ENCODE measurements around the gene VSNL1. TPM values are rescaled to one million over a fixed set of nuclear protein-coding genes. Genes with fewer than 3 reads are reported as not detected.

Gene VSNL1
- polyA plus RNA-seq, 1 donor, result 0.70 TPM

GRCh38 chr2:17542471-17542870 lies 2.0 kb downstream of the VSNL1 start:
- no peak for DNase-seq
- H3K4me1 ChIP-seq (ENCODE audit: control insufficient read depth, insufficient read depth, low read length), result peaks cover 9% of the 10 kb centered on the region
- 86% methylated on average over 1 of the region's 2 CpGs for WGBS (ENCODE audit: insufficient coverage, low lambda C conversion rate)

GRCh38 chr2:17543131-17543660 lies 2.7 kb downstream of the VSNL1 start:
- DNase-seq, result no peak
- H3K27ac ChIP-seq (ENCODE audit: low read length), result no peak overlapping the region
- no CpG with 5 or more reads among the region's 6 CpGs for WGBS (ENCODE audit: insufficient coverage, low lambda C conversion rate)
- H3K4me3 ChIP-seq (ENCODE audit: low read length), result no peak overlapping the region
- H3K4me1 ChIP-seq (ENCODE audit: control insufficient read depth, insufficient read depth, low read length), result peaks cover 9% of the 10 kb centered on the region
- H3K9me3 ChIP-seq (ENCODE audit: control insufficient read depth, low read depth, low read length), result no peaks in the 10 kb centered on the region
- H3K36me3 ChIP-seq (ENCODE audit: control insufficient read depth, insufficient read depth, low read length), result no peaks in the 10 kb centered on the region
- H3K27me3 ChIP-seq (ENCODE audit: control insufficient read depth, insufficient read depth, low read length), result peaks cover 52% of the 10 kb centered on the region

More at GRCh38 chr2:17542471-17542870, 2.0 kb downstream of the VSNL1 start:
- no peak overlapping the region for H3K4me3 ChIP-seq (ENCODE audit: low read length)
- H3K27me3 ChIP-seq (ENCODE audit: control insufficient read depth, insufficient read depth, low read length), result peaks cover 59% of the 10 kb centered on the region
- no peaks in the 10 kb centered on the region for H3K36me3 ChIP-seq (ENCODE audit: control insufficient read depth, insufficient read depth, low read length)
- no peaks in the 10 kb centered on the region for H3K9me3 ChIP-seq (ENCODE audit: control insufficient read depth, low read depth, low read length)
- H3K27ac ChIP-seq (ENCODE audit: low read length), result no peak overlapping the region

GRCh38 chr2:17543848-17544247 lies 3.4 kb downstream of the VSNL1 start:
- H3K9me3 ChIP-seq (ENCODE audit: control insufficient read depth, low read depth, low read length), result no peaks in the 10 kb centered on the region
- H3K4me3 ChIP-seq (ENCODE audit: low read length), result no peak overlapping the region
- DNase-seq, result no peak
- peaks cover 9% of the 10 kb centered on the region for H3K4me1 ChIP-seq (ENCODE audit: control insufficient read depth, insufficient read depth, low read length)
- H3K27ac ChIP-seq (ENCODE audit: low read length), result no peak overlapping the region
- no peaks in the 10 kb centered on the region for H3K36me3 ChIP-seq (ENCODE audit: control insufficient read depth, insufficient read depth, low read length)
- peaks cover 46% of the 10 kb centered on the region for H3K27me3 ChIP-seq (ENCODE audit: control insufficient read depth, insufficient read depth, low read length)

GRCh38 chr2:17544256-17544655 lies 3.8 kb downstream of the VSNL1 start:
- Histone ChIP-seq H3K4me1 (ENCODE audit: control insufficient read depth, insufficient read depth, low read length) (peaks cover 7% of the 10 kb centered on the region), H3K4me3 (ENCODE audit: low read length) (no peak overlapping the region), H3K9me3 (ENCODE audit: control insufficient read depth, low read depth, low read length) (no peaks in the 10 kb centered on the region), H3K27me3 (ENCODE audit: control insufficient read depth, insufficient read depth, low read length) (peaks cover 42% of the 10 kb centered on the region), H3K36me3 (ENCODE audit: control insufficient read depth, insufficient read depth, low read length) (no peaks in the 10 kb centered on the region), H3K27ac (ENCODE audit: low read length) (no peak overlapping the region)
- no peak for DNase-seq
- no CpG with 5 or more reads among the region's 3 CpGs for WGBS (ENCODE audit: insufficient coverage, low lambda C conversion rate)

- Histone ChIP-seq H3K4me1 (ENCODE audit: control insufficient read depth, insufficient read depth, low read length) (peaks cover 7% of the 10 kb centered on the region), H3K27me3 (ENCODE audit: control insufficient read depth, insufficient read depth, low read length) (peaks cover 26% of the 10 kb centered on the region), H3K4me3 (ENCODE audit: low read length) (no peak overlapping the region), H3K36me3 (ENCODE audit: control insufficient read depth, insufficient read depth, low read length) (no peaks in the 10 kb centered on the region), H3K27ac (ENCODE audit: low read length) (no peak overlapping the region), H3K9me3 (ENCODE audit: control insufficient read depth, low read depth, low read length) (no peaks in the 10 kb centered on the region)
- no peak for DNase-seq
- WGBS (ENCODE audit: insufficient coverage, low lambda C conversion rate), result 31% methylated on average over 4 of the region's 5 CpGs
Measured at GRCh38 chr2:17545680-17546613, 5.5 kb downstream of the VSNL1 start.

GRCh38 chr2:17547237-17547636 lies 6.7 kb downstream of the VSNL1 start:
- Histone ChIP-seq H3K9me3 (ENCODE audit: control insufficient read depth, low read depth, low read length) (no peaks in the 10 kb centered on the region), H3K4me3 (ENCODE audit: low read length) (no peak overlapping the region), H3K36me3 (ENCODE audit: control insufficient read depth, insufficient read depth, low read length) (no peaks in the 10 kb centered on the region), H3K4me1 (ENCODE audit: control insufficient read depth, insufficient read depth, low read length) (no peaks in the 10 kb centered on the region), H3K27me3 (ENCODE audit: control insufficient read depth, insufficient read depth, low read length) (peaks cover 14% of the 10 kb centered on the region), H3K27ac (ENCODE audit: low read length) (no peak overlapping the region)
- no CpG with 5 or more reads among the region's 2 CpGs for WGBS (ENCODE audit: insufficient coverage, low lambda C conversion rate)
- no peak for DNase-seq

GRCh38 chr2:17547737-17548136 lies 7.2 kb downstream of the VSNL1 start:
- no peak overlapping the region for H3K4me3 ChIP-seq (ENCODE audit: low read length)
- WGBS (ENCODE audit: insufficient coverage, low lambda C conversion rate), result 34% methylated on average over 4 of the region's 5 CpGs
- no peaks in the 10 kb centered on the region for H3K36me3 ChIP-seq (ENCODE audit: control insufficient read depth, insufficient read depth, low read length)

GRCh38 chr2:17550907-17551306 lies 10.4 kb downstream of the VSNL1 start:
- Histone ChIP-seq H3K27me3 (ENCODE audit: control insufficient read depth, insufficient read depth, low read length) (no peaks in the 10 kb centered on the region), H3K4me3 (ENCODE audit: low read length) (no peak overlapping the region), H3K27ac (ENCODE audit: low read length) (no peak overlapping the region), H3K36me3 (ENCODE audit: control insufficient read depth, insufficient read depth, low read length) (no peaks in the 10 kb centered on the region), H3K4me1 (ENCODE audit: control insufficient read depth, insufficient read depth, low read length) (no peaks in the 10 kb centered on the region), H3K9me3 (ENCODE audit: control insufficient read depth, low read depth, low read length) (no peaks in the 10 kb centered on the region)
- no CpG with 5 or more reads among the region's 2 CpGs for WGBS (ENCODE audit: insufficient coverage, low lambda C conversion rate)
- no peak for DNase-seq

More at GRCh38 chr2:17547737-17548136, 7.2 kb downstream of the VSNL1 start:
- H3K27me3 ChIP-seq (ENCODE audit: control insufficient read depth, insufficient read depth, low read length), result peaks cover 9% of the 10 kb centered on the region
- H3K27ac ChIP-seq (ENCODE audit: low read length), result no peak overlapping the region
- H3K4me1 ChIP-seq (ENCODE audit: control insufficient read depth, insufficient read depth, low read length), result no peaks in the 10 kb centered on the region
- H3K9me3 ChIP-seq (ENCODE audit: control insufficient read depth, low read depth, low read length), result no peaks in the 10 kb centered on the region
- DNase-seq, result no peak

- H3K27ac ChIP-seq (ENCODE audit: low read length), result no peak overlapping the region
- no peak overlapping the region for H3K4me3 ChIP-seq (ENCODE audit: low read length)
- H3K36me3 ChIP-seq (ENCODE audit: control insufficient read depth, insufficient read depth, low read length), result no peaks in the 10 kb centered on the region
- no peak for DNase-seq
- H3K27me3 ChIP-seq (ENCODE audit: control insufficient read depth, insufficient read depth, low read length), result no peaks in the 10 kb centered on the region
- WGBS (ENCODE audit: insufficient coverage, low lambda C conversion rate), result no CpG with 5 or more reads among the region's 1 CpG
- H3K4me1 ChIP-seq (ENCODE audit: control insufficient read depth, insufficient read depth, low read length), result peaks cover 5% of the 10 kb centered on the region
- H3K9me3 ChIP-seq (ENCODE audit: control insufficient read depth, low read depth, low read length), result no peaks in the 10 kb centered on the region
Measured at GRCh38 chr2:17555150-17555549, 14.7 kb downstream of the VSNL1 start.

GRCh38 chr2:17557596-17557995 lies 17.1 kb downstream of the VSNL1 start:
- no peak overlapping the region for H3K27ac ChIP-seq (ENCODE audit: low read length)
- peaks cover 5% of the 10 kb centered on the region for H3K4me1 ChIP-seq (ENCODE audit: control insufficient read depth, insufficient read depth, low read length)
- no peaks in the 10 kb centered on the region for H3K9me3 ChIP-seq (ENCODE audit: control insufficient read depth, low read depth, low read length)
- H3K4me3 ChIP-seq (ENCODE audit: low read length), result no peak overlapping the region
- peaks cover 5% of the 10 kb centered on the region for H3K27me3 ChIP-seq (ENCODE audit: control insufficient read depth, insufficient read depth, low read length)
- WGBS (ENCODE audit: insufficient coverage, low lambda C conversion rate), result no CpG with 5 or more reads among the region's 5 CpGs
- peak in 1 of 2 donors; percentile 43 for DNase-seq
- no peaks in the 10 kb centered on the region for H3K36me3 ChIP-seq (ENCODE audit: control insufficient read depth, insufficient read depth, low read length)

All from large intestine (tissue), 3 donors.